ENCODE results near the gene ST3GAL5. TPM values are rescaled to one million over a fixed set of nuclear protein-coding genes. Genes with fewer than 3 reads are reported as not detected.

ST3GAL5 gene
- total RNA-seq, 1 experiment from 2014 or later, result 17.7 TPM

DNA sequence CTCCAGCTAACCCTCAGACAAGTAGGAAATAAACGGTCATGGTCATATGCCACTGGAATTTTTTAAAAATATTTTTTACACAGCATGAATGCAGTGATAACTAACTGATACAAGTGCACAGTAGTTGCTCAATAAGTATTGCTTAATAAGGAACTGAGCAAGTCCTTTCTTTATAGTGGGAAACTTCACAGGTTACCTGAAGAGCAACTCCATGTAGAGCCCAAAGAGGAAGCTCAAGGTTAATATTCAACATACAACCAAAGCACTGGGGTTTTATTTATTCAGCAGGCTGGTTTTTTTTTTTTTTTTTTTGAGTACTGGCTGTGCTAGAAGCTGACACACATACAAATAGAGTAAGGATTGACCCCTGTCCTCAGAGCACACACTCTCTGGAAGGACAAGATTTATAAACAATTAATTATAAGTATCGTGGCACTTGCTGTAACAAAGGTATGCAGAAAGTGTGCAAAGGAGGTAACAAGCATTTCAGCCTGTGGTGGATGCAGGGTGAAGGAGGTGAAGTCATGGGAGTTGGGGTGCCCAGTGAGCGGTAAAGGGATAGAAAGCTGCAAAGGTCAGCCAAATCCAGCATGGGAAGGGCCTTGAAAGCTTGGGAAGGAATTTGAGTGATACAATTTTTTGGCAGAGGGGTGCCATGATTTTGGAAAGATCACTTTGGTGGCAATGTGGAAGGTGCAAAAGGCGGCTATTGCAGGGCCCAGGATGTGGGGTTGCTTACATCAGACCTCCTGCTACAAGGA is 82.3 kb downstream of the ST3GAL5 start:
- DNase-seq (ENCODE audit: low spot score), result no peak

GRCh38 chr2:85804583-85804982 is 84.2 kb downstream of the ST3GAL5 start:
- DNase-seq (ENCODE audit: low spot score), result no peak

DNA sequence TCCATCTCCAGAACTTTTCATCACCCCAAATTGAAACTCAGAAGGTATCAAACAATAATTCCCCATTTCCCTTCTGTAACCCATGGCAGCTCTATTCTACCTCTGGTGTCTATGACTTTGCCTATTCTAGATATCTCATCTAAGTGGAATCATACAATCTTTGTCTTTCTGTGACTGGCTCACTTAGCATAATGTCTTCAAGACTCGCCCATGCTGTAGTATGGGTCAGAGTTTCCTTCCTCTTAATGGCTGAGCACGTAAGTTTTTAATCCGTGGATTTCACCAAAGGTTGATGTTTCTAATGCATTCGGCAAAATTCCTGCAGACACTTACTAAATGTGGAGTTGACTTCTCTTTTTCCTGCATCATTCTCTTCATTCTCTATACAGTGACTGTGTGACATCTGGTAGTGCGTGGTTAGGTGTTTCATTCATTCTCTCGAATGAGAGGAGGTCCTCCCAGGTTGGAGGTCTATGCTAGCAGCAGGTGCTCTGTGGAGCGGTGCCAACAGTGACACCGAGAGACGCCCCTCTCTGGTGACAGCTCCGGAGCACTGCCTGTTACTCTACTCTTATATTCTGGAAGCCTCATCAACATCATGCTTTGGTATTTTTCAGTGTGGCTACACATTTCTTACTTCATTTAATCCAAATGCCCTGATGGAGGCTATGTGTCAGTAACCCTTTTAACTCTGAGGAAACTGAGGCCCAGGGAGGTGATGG is 84.9 kb downstream of the ST3GAL5 start:
- no peak for DNase-seq (ENCODE audit: low spot score)

DNA sequence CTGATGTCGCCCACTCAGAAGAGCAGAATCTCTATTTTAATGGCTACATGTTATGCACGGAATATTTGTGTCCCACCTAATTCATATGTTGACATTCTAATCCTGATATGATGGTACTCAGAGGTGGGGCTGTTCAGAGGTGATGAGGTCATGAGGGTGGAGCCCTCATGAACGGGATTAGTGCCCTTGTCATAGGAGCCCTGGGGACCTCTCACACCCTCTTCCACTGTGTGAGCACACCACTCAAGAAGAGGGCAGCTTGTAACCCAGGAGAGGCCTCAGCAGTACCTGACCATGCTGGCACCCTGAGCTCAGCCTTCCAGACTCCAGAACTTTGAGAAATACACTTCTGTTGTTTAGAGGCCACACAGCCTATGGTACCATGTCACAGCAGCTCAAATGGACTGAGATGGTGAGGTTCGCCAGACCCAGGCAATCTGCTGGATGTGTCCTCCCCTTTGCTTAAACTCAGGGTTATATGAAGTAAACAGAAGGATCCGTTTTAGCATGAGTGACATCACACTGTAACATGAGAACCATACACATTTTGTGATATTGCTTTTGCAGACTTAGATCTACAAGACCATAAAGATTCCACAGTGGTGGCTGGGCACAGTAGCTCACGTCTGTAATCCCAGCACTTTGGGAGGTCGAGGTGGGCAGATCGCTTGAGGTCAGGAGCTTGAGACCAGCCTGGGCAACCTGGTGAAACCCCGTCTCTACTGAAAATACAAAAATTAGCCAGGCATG is 86.3 kb downstream of the ST3GAL5 start:
- peak; percentile 43 for DNase-seq (ENCODE audit: low spot score)

- no peak for DNase-seq (ENCODE audit: low spot score)
Measured at GRCh38 chr2:85801871-85802270, 86.9 kb downstream of the ST3GAL5 start.

GRCh38 chr2:85800586-85800985 is 88.2 kb downstream of the ST3GAL5 start:
- DNase-seq (ENCODE audit: low spot score), result no peak

DNA sequence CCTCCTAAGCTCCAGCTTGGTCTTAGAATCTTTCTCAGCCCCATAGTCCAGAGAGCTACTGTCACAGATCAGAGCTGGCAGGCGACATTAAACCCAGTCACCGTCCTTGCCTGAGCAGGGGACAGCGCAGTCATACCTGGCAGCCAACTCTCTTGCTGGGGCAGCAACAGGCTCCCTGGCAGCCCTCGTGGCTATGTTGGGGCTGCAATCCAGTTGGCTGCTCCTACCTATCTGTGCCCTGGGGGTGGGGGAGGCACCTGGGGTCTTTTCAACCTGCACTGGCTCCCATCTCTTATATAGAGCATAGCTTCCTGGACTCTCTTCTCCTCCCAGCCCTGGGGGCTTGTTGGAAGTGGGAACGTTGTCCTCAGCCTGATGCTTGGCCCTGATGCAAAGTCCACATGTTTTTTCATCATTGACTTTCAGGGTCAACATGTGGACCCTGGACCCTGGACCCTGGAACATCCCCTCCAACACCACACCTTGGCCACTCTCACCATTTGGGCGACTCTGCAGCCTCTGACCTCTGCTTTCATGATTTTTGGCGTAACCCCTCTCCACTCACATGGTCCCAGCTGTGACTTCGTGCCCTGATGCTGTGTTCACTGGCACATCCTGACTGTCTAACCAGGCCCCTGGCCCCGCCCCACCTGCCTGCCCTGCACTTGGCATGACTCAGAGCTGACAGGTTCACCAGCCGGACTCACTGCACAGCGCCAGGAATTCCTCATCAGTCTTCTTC is 89.4 kb downstream of the ST3GAL5 start:
- peak; percentile 41 for DNase-seq (ENCODE audit: low spot score)

DNA sequence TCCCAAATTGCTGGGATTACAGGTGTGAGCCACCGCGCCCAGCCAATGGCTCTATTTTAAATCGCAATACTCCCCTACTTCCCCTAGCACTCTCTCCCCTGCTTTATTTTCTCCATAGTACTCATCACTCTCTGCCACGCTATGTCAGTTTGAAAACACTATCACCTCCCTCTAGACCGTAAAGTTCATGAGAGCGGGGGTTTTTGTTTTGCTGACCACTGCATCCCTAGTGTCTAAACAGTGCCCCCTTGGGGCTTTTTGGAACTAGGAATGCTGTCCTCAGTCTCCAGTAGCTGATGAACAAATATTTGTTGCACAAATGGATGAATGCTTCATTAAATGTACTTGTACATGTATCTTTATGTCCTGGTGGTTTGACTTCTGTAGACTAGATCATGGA is 90.9 kb downstream of the ST3GAL5 start:
- DNase-seq (ENCODE audit: low spot score), result no peak

- DNase-seq (ENCODE audit: low spot score), result no peak
Measured at GRCh38 chr2:85797263-85797660, 91.5 kb downstream of the ST3GAL5 start.

- DNase-seq (ENCODE audit: low spot score), result no peak
Measured at GRCh38 chr2:85796341-85797262, 92.2 kb downstream of the ST3GAL5 start.

GRCh38 chr2:85796046-85796340 is 92.8 kb downstream of the ST3GAL5 start:
- DNase-seq (ENCODE audit: low spot score), result no peak

- no peak for DNase-seq (ENCODE audit: low spot score)
Measured at GRCh38 chr2:85795331-85796045, 93.3 kb downstream of the ST3GAL5 start.

DNA sequence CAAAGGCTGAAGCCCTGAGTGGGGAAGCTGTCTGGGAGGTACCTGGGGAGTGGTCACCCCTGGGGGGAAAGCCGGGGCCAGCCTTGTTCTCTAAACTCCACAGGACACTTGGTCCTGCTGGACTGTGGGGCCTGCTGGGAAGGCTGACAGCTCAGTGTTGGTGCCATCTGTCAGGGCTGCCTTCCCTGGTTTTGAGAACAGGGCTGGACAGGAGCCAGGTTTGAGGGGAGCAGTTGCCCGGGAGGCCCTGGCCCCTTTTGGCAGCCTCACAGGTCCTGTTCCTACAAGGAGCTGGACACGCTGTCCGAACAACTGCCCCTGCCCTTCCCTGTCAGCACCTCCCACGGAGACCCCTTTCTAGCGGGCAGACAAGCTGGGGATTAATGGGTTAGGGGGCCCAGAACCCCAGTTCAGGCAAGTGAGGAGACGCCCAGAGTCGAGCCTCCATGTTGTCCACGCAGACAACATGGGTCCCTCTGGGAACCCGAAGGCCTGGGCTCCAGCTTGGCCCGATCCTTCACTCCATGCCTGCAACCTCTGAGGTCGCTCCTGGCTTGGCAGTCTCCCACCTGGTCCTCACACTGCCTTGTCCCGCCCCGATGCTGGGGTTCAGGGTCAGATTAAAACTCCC is 94.2 kb downstream of the ST3GAL5 start:
- DNase-seq (ENCODE audit: low spot score), result no peak

DNA sequence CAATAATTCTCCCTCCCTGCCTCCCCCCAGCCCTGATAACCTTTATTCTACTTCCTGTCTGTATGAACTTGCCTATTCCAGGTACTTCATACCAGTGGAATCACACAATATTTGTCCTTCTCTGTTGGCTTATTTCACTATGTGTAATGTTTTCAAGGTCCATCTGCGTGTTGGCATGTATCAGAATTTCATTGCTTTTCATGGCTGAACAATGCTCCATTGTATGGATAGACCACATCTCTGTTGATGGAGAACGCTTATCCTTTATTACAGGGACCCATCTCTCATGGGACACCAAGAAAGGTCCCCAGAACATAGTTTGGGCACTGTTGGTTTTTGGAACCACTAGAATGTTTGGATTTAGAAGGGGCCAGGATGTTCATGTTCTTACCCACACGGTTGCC is 94.8 kb downstream of the ST3GAL5 start:
- no peak for DNase-seq (ENCODE audit: low spot score)

DNA sequence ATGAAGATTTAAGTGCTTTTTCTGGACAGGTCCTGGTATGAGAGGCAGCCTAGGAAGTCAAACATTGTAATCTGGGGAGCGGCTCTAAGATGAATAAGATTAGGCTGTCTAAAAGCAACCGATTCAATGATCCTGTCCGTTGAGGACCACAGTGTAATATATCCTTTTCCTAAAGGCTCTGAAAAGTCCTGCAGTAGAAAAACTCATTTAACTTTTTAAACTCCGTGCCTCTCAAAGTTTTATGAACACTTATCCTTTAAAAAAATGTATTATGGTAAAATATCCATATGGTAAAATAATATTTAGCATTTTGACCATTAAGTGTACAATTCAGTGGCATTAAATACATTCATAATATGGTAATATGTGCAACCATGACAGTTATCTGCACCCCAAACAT is 95.2 kb downstream of the ST3GAL5 start:
- DNase-seq (ENCODE audit: low spot score), result no peak

DNA sequence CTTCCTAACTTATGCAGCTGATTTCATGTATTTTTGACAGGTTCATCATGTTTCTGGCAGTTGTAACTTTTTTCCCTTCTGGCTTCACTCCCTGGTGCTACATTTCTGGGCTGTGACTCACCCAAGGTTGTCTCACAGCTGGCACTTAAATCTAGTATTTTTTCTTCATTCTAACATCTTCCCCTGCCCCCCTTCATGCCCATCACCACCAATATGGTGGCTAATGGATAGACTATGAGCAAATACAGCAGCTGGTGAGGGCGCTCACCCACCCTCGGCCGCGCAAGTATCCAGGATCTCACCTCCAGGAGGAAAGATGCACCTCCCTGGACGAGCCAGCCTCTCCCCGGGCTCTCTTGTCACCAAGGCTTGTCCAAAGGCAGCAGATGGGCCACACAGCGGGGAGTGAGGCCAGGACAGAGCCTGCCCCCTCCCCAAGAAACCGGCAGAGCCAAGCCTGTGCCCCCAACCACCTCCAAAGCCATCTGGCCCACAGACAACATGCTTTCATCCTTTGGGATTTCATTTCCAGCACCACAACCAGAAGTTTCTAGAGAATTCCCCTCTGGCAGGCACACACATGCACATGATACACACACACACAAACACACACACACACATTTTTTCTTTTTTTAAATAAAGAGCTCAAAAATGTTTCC is 95.9 kb downstream of the ST3GAL5 start:
- DNase-seq (ENCODE audit: low spot score), result no peak

GRCh38 chr2:85791704-85792565 is 96.9 kb downstream of the ST3GAL5 start:
- DNase-seq (ENCODE audit: low spot score), result no peak

DNA sequence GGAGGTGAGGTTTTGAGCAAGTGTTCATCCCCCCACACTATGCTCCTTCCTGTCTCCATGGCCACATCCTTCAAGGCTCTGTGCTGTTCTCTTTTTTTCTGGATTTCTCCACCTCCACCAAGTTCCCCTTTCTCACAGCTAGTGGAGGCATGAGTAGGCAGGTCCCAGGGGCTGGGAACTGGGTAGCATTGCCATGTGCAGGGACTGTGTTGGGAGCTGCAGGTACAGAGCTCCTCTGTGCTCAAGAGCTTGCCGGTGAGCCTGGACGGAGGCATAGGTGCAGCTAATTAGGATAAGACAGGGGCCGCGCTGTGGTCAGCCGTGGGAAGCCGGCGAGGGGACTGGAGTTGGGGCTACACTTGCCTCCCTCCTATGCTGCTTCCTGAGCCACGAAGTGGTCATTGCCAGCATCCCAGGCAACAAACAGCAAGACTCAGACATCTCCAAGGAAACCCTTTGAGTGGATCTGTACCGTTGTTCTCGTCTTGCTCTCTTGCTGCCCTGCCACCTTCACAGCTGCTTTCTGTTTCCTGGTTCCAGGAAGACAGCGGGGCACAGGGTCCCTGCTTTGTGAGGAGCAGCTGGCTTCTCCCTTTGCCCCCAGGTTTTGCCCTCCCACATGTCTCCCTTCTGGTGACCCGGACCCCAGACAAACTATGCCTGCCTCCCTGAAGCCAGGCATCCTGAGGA is 98.1 kb downstream of the ST3GAL5 start:
- no peak for DNase-seq (ENCODE audit: low spot score)

All from H4 (cell line).